Measurements from ENCODE around the gene ZNF865. TPM values are rescaled to one million over a fixed set of nuclear protein-coding genes. Genes with fewer than 3 reads are reported as not detected.

ZNF865 gene
- polyA plus RNA-seq, 1 donor from 2014 or later, result 1.7 TPM

GRCh38 chr19:55603115-55603514 is 2.3 kb upstream of the ZNF865 start:
- Histone ChIP-seq H3K36me3 (ENCODE audit: insufficient read depth, low read length) (no peaks in the 10 kb centered on the region), H2AFZ (ENCODE audit: low read depth, low read length) (no peak overlapping the region), H3K4me2 (ENCODE audit: low read length) (no peak overlapping the region), H3K9ac (ENCODE audit: low read length) (no peak overlapping the region), H3K4me3 (ENCODE audit: low read length) (no peak overlapping the region), H4K20me1 (ENCODE audit: insufficient read depth) (no peaks in the 10 kb centered on the region), H3K79me2 (replicated peaks; ENCODE audit: insufficient read depth, low read length) (peaks cover 21% of the 10 kb centered on the region), H3K9me2 (ENCODE audit: insufficient read depth, low read length) (no peaks in the 10 kb centered on the region), H3K9me3 (ENCODE audit: low read length) (no peaks in the 10 kb centered on the region), H3F3A (ENCODE audit: insufficient read depth, low read length, poor library complexity, severe bottlenecking) (no peaks in the 10 kb centered on the region), H3K27me3 (ENCODE audit: insufficient read depth, low read depth, low read length) (no peaks in the 10 kb centered on the region), H3K27ac (ENCODE audit: low read length) (no peak overlapping the region)
- TF ChIP-seq REST (IDR thresholded peaks at IDR 0.05; ENCODE audit: borderline replicate concordance) (no peak), TAF1 (IDR thresholded peaks at IDR 0.05; ENCODE audit: low read depth) (no peak), CTCF (IDR thresholded peaks at IDR 0.05; ENCODE audit: poor library complexity, severe bottlenecking) (no peak), SMC3 (conservative IDR thresholded peaks at IDR 0.05; ENCODE audit: poor library complexity) (no peak), RAD21 (conservative IDR thresholded peaks at IDR 0.05) (no peak), EZH2 (IDR thresholded peaks at IDR 0.05; ENCODE audit: borderline replicate concordance, insufficient read depth, low read length, poor library complexity, severe bottlenecking) (no peak), POLR2AphosphoS5 (IDR thresholded peaks at IDR 0.05) (no peak), EP300 (conservative IDR thresholded peaks at IDR 0.05; ENCODE audit: poor library complexity, severe bottlenecking) (no peak), MXI1 (conservative IDR thresholded peaks at IDR 0.05; ENCODE audit: poor library complexity, severe bottlenecking) (no peak)

GRCh38 chr19:55603581-55604292 is 1.7 kb upstream of the ZNF865 start:
- H3K9ac ChIP-seq (ENCODE audit: low read length), result no peak overlapping the region
- H3K79me2 ChIP-seq (replicated peaks; ENCODE audit: insufficient read depth, low read length), result peaks cover 24% of the 10 kb centered on the region
- no peaks in the 10 kb centered on the region for H3F3A ChIP-seq (ENCODE audit: insufficient read depth, low read length, poor library complexity, severe bottlenecking)
- H3K9me3 ChIP-seq (ENCODE audit: low read length), result no peaks in the 10 kb centered on the region
- H3K27me3 ChIP-seq (ENCODE audit: insufficient read depth, low read depth, low read length), result no peaks in the 10 kb centered on the region
- H3K36me3 ChIP-seq (ENCODE audit: insufficient read depth, low read length), result no peaks in the 10 kb centered on the region
- peak overlapping the region; percentile 97 for H3K4me3 ChIP-seq (ENCODE audit: low read length)
- no peak for TF ChIP-seq POLR2AphosphoS5 (IDR thresholded peaks at IDR 0.05)
- TF ChIP-seq RAD21 (conservative IDR thresholded peaks at IDR 0.05), result no peak
- TF ChIP-seq REST (IDR thresholded peaks at IDR 0.05; ENCODE audit: borderline replicate concordance), result no peak
- no peak for TF ChIP-seq MXI1 (conservative IDR thresholded peaks at IDR 0.05; ENCODE audit: poor library complexity, severe bottlenecking)
- no peak for TF ChIP-seq SMC3 (conservative IDR thresholded peaks at IDR 0.05; ENCODE audit: poor library complexity)
- no peak for TF ChIP-seq EZH2 (IDR thresholded peaks at IDR 0.05; ENCODE audit: borderline replicate concordance, insufficient read depth, low read length, poor library complexity, severe bottlenecking)
- no peak for TF ChIP-seq EP300 (conservative IDR thresholded peaks at IDR 0.05; ENCODE audit: poor library complexity, severe bottlenecking)
- no peak for TF ChIP-seq TAF1 (IDR thresholded peaks at IDR 0.05; ENCODE audit: low read depth)
- no peak overlapping the region for H3K4me2 ChIP-seq (ENCODE audit: low read length)
- H3K27ac ChIP-seq (ENCODE audit: low read length), result peak overlapping the region; percentile 91
- H3K9me2 ChIP-seq (ENCODE audit: insufficient read depth, low read length), result no peaks in the 10 kb centered on the region
- H4K20me1 ChIP-seq (ENCODE audit: insufficient read depth), result no peaks in the 10 kb centered on the region
- no peak overlapping the region for H2AFZ ChIP-seq (ENCODE audit: low read depth, low read length)
